ENCODE data around the gene FILIP1L. TPM values are rescaled to one million over a fixed set of nuclear protein-coding genes. Genes with fewer than 3 reads are reported as not detected.

The FILIP1L gene
- polyA plus RNA-seq, 1 donor (not counting 4 experiments of a cell fraction or from before 2014, with no cell fraction given), result 14.7 TPM

DNA sequence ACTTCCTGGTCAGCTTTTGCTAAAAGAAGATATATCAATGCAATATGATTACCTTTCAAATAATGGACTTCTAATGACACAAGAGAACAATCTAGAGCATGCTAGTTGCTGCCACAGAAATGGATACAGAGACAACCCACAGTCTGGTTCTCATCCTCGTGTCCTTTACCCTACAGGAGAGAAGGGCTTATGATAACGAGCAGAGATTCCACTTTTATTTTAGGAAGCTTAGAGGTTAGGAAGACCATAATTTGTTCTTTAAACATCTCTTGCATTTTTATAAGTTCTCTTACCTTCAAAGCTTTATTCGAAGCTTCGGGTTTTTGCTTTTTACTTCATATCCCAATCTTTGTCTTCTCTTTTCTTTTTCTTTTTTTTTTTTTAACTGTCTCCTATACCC lies 39.1 kb downstream of the FILIP1L start:
- Histone ChIP-seq H3K9ac (ENCODE audit: control insufficient read depth, extremely low read depth, insufficient read depth, low read length) (no peak overlapping the region), H4K20me1 (ENCODE audit: control insufficient read depth, extremely low read depth, insufficient read depth, low read length) (no peaks in the 10 kb centered on the region), H3K4me1 (ENCODE audit: control insufficient read depth, extremely low read depth, insufficient read depth, low read length) (no peaks in the 10 kb centered on the region), H3K9me1 (ENCODE audit: control insufficient read depth, extremely low read depth, insufficient read depth, low read length) (no peaks in the 10 kb centered on the region), H3K4me2 (ENCODE audit: control insufficient read depth, extremely low read depth, insufficient read depth, low read depth, low read length) (no peak overlapping the region), H3K79me2 (ENCODE audit: control insufficient read depth, insufficient read depth, low read length) (no peaks in the 10 kb centered on the region), H2AFZ (ENCODE audit: control insufficient read depth, low read length) (no peak overlapping the region), H3K4me3 (ENCODE audit: control insufficient read depth in 2 of 3, extremely low read depth in 1 of 3, insufficient read depth in 2 of 3, low read depth in 1 of 3, low read length in 3 of 3) (no peak overlapping the region), H3K27me3 (ENCODE audit: control insufficient read depth, extremely low read depth, insufficient read depth, low read length) (no peaks in the 10 kb centered on the region), H3K36me3 (ENCODE audit: control insufficient read depth in 2 of 2, extremely low read depth in 1 of 2, insufficient read depth in 2 of 2, low read length in 2 of 2) (no peaks in the 10 kb centered on the region), H3K9me3 (ENCODE audit: control insufficient read depth, low read depth, low read length) (no peaks in the 10 kb centered on the region), H3K27ac (ENCODE audit: control insufficient read depth, insufficient read depth, low read length) (no peak overlapping the region)
- TF ChIP-seq EZH2 (IDR thresholded peaks at IDR 0.05; ENCODE audit: low read length) (no peak), CTCF (optimal IDR thresholded peaks at IDR 0.05 in 1 of 3, IDR thresholded peaks at IDR 0.05 in 1 of 3, conservative IDR thresholded peaks at IDR 0.05 in 1 of 3; ENCODE audit: extremely low read depth in 1 of 3, insufficient read depth in 2 of 3, low read length in 3 of 3) (no peak)
- FAIRE-seq, result no peak
- DNase-seq (ENCODE audit: low read depth, low spot score), result no peak
- dilution Hi-C loops (cut with MboI; ENCODE audit: extremely low pct_ligation_motif_present, low sequenced_read_pairs), result no loop called here

DNA sequence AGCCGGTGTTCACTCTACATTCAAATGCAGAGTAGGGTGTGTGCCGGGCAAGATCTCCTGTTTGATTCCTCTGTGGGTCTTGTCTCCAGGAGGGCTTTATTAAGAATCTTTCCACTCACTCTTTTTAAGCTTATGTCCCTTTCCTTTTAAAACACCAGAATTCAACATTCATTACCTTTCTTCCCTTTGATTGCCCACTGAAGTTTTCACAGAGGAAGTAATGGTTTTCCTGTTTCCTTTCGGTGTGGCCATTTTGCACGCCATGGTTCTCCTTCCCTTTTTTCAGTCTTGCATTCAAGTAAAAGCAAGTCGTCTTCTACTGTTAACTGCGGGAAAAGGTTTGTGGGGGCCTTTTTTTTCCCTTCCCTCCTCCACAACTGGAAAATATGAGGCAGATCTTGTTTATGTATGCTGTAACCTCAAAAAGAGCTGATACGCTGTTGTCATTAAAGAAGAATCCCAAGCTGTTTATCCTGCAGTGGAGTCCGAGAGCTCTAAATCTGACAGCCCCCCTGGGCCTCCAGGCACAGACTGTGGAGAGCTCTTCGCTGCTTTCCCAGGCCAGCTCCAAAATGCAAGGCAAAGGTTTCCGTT lies 40.5 kb downstream of the FILIP1L start:
- Histone ChIP-seq H3K9me3 (ENCODE audit: control insufficient read depth, low read depth, low read length) (no peaks in the 10 kb centered on the region), H3K27me3 (ENCODE audit: control insufficient read depth, extremely low read depth, insufficient read depth, low read length) (no peaks in the 10 kb centered on the region), H3K27ac (ENCODE audit: control insufficient read depth, insufficient read depth, low read length) (no peak overlapping the region), H3K36me3 (ENCODE audit: control insufficient read depth in 2 of 2, extremely low read depth in 1 of 2, insufficient read depth in 2 of 2, low read length in 2 of 2) (no peaks in the 10 kb centered on the region), H3K4me2 (ENCODE audit: control insufficient read depth, extremely low read depth, insufficient read depth, low read depth, low read length) (no peak overlapping the region), H3K9ac (ENCODE audit: control insufficient read depth, extremely low read depth, insufficient read depth, low read length) (no peak overlapping the region), H3K4me3 (ENCODE audit: control insufficient read depth in 2 of 3, extremely low read depth in 1 of 3, insufficient read depth in 2 of 3, low read depth in 1 of 3, low read length in 3 of 3) (no peak overlapping the region), H3K4me1 (ENCODE audit: control insufficient read depth, extremely low read depth, insufficient read depth, low read length) (no peaks in the 10 kb centered on the region), H3K9me1 (ENCODE audit: control insufficient read depth, extremely low read depth, insufficient read depth, low read length) (no peaks in the 10 kb centered on the region), H4K20me1 (ENCODE audit: control insufficient read depth, extremely low read depth, insufficient read depth, low read length) (no peaks in the 10 kb centered on the region), H3K79me2 (ENCODE audit: control insufficient read depth, insufficient read depth, low read length) (no peaks in the 10 kb centered on the region), H2AFZ (ENCODE audit: control insufficient read depth, low read length) (no peak overlapping the region)
- DNase-seq (ENCODE audit: low read depth, low spot score) (no peak), FAIRE-seq (no peak)
- TF ChIP-seq CTCF (optimal IDR thresholded peaks at IDR 0.05 in 1 of 3, IDR thresholded peaks at IDR 0.05 in 1 of 3, conservative IDR thresholded peaks at IDR 0.05 in 1 of 3; ENCODE audit: extremely low read depth in 1 of 3, insufficient read depth in 2 of 3, low read length in 3 of 3) (no peak), EZH2 (IDR thresholded peaks at IDR 0.05; ENCODE audit: low read length) (no peak)
- dilution Hi-C loops (cut with MboI; ENCODE audit: extremely low pct_ligation_motif_present, low sequenced_read_pairs), result no loop called here

All from keratinocyte (primary cell).